ENCODE measurements around the gene ZPLD1. TPM values are rescaled to one million over a fixed set of nuclear protein-coding genes. Genes with fewer than 3 reads are reported as not detected.

Gene ZPLD1
- total and polyA plus RNA-seq, 2 of the 8 experiments (the other 6 are each of a cell fraction or from before 2014, with no cell fraction given), result not detected

DNA sequence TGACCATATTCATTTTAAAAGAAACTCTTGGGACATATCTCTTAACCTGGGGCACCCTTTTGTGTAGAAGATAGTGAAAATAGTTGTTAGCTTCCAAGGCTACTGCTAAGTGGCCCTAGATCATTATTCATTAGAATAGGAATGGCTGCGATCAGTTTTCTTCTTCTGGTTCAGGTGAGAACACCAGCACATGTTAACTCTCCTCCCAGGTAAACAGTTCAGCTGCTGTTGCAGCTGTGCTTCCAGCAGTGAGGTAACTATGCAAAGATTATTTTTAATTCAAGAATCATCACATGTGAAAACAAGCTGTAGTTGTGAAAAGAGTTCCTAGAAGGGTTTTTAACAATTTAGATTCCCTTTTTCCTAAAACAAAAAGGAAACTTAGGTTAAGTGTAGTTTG is 43.3 kb downstream of the ZPLD1 start:
- Histone ChIP-seq H2BK120ac (replicated peaks; ENCODE audit: low read depth, low read length) (no peak overlapping the region), H2BK12ac (ENCODE audit: low read depth, low read length) (no peak overlapping the region), H3K79me1 (ENCODE audit: low read depth, low read length) (no peaks in the 10 kb centered on the region), H3K27ac (ENCODE audit: low read depth, low read length) (no peak overlapping the region), H2AFZ (ENCODE audit: low read length) (no peak overlapping the region), H4K20me1 (replicated peaks in 1 of 2; ENCODE audit: control insufficient read depth in 1 of 2, insufficient read depth in 2 of 2, low read length in 2 of 2) (no peaks in the 10 kb centered on the region), H3K36me3 (ENCODE audit: control insufficient read depth in 2 of 4, insufficient read depth in 4 of 4, low read length in 3 of 4) (no peaks in the 10 kb centered on the region), H3K9me3 (ENCODE audit: insufficient read depth in 2 of 2, low read depth in 1 of 2, low read length in 1 of 2) (no peaks in the 10 kb centered on the region), H2BK15ac (ENCODE audit: low read length) (no peak overlapping the region), H3K23ac (ENCODE audit: insufficient read length) (no peak overlapping the region), H4K5ac (ENCODE audit: insufficient read length, low read depth, low read length) (no peak overlapping the region), H3K9ac (replicated peaks in 1 of 4; ENCODE audit: extremely low read depth in 1 of 4, low read depth in 3 of 4, low read length in 3 of 4) (no peak overlapping the region), H3K18ac (ENCODE audit: extremely low read depth, low read length) (no peak overlapping the region), H3K79me2 (ENCODE audit: control insufficient read depth in 1 of 2, insufficient read depth in 2 of 2, low read length in 2 of 2) (no peaks in the 10 kb centered on the region), H3K14ac (ENCODE audit: insufficient read length) (no peak overlapping the region), H3K4me3 (ENCODE audit: extremely low read depth in 1 of 4, insufficient read depth in 2 of 4, low read depth in 3 of 4, low read length in 4 of 4) (no peak overlapping the region), H2BK5ac (ENCODE audit: low read depth, low read length) (no peak overlapping the region), H3K4ac (replicated peaks; ENCODE audit: insufficient read length, low read depth, low read length) (no peak overlapping the region), H3K4me2 (ENCODE audit: insufficient read depth in 1 of 2, low read depth in 2 of 2, low read length in 2 of 2) (no peak overlapping the region), H2BK20ac (ENCODE audit: low read length) (no peak overlapping the region), H3K27me3 (replicated peaks in 1 of 4; ENCODE audit: control insufficient read depth in 3 of 4, extremely low read depth in 1 of 4, insufficient read depth in 3 of 4, low read length in 3 of 4) (no peaks in the 10 kb centered on the region), H3K56ac (replicated peaks; ENCODE audit: insufficient read length, low read depth, low read length) (no peak overlapping the region), H4K8ac (ENCODE audit: extremely low read depth, insufficient read depth, low read length) (no peak overlapping the region), H2AK5ac (ENCODE audit: low read depth, low read length) (no peak overlapping the region), H3K4me1 (replicated peaks in 1 of 4; ENCODE audit: control insufficient read depth in 3 of 4, insufficient read depth in 4 of 4, low read length in 3 of 4) (no peaks in the 10 kb centered on the region), H4K91ac (replicated peaks; ENCODE audit: insufficient read length, low read length) (no peak overlapping the region), H3K23me2 (ENCODE audit: low read depth, low read length) (no peaks in the 10 kb centered on the region)
- ChIA-PET POLR2A (ENCODE audit: partially characterized antibody) (no interaction called here), CTCF (ENCODE audit: partially characterized antibody) (interaction anchor here (0.7 to 2.5 kb wide), 7 partner anchors 14 to 253 kb away, joined by 3 to 7 read pairs (median 3); no protein-coding TSS in a partner anchor)
- DNase-seq (ENCODE audit: low read depth in 1 of 2, low spot score in 2 of 2), result no peak
- 69% methylated on average over 1 of the region's 1 CpG; no CpG with 5 or more reads in 1 of the 2 experiments for WGBS, 2 experiments (ENCODE audit: extremely low coverage in 1 of 2, insufficient coverage in 1 of 2, insufficient read length in 1 of 2, insufficient replicate concordance in 2 of 2, low coverage in 1 of 2, low lambda C conversion rate in 2 of 2, missing lambda C conversion rate in 1 of 2)
- FAIRE-seq, result no peak
- no peak for TF ChIP-seq RAD21 (IDR thresholded peaks at IDR 0.05 in 1 of 2, conservative IDR thresholded peaks at IDR 0.05 in 1 of 2; ENCODE audit: low read depth in 2 of 2, low read length in 2 of 2)
- no peak for TF ChIP-seq JUND (IDR thresholded peaks at IDR 0.05; ENCODE audit: low read length)
- no peak for TF ChIP-seq POLR2AphosphoS5 (IDR thresholded peaks at IDR 0.05; ENCODE audit: low read depth, low read length)
- no peak for TF ChIP-seq KDM4A (IDR thresholded peaks at IDR 0.05; ENCODE audit: low read depth, low read length, severe bottlenecking)
- TF ChIP-seq PHF8 (conservative IDR thresholded peaks at IDR 0.05; ENCODE audit: low read depth, low read length), result no peak
- no peak for TF ChIP-seq SP2 (IDR thresholded peaks at IDR 0.05; ENCODE audit: low read length)
- TF ChIP-seq KDM5A (IDR thresholded peaks at IDR 0.05; ENCODE audit: low read length), result no peak
- no peak for TF ChIP-seq EP300 (IDR thresholded peaks at IDR 0.05; ENCODE audit: borderline replicate concordance in 1 of 2, low read depth in 2 of 2, low read length in 2 of 2)
- TF ChIP-seq CREB1 (IDR thresholded peaks at IDR 0.05), result no peak
- no peak for TF ChIP-seq KDM1A (IDR thresholded peaks at IDR 0.05; ENCODE audit: borderline replicate concordance, low read length)
- no peak for TF ChIP-seq TEAD4 (IDR thresholded peaks at IDR 0.05; ENCODE audit: low read depth, low read length)
- TF ChIP-seq, protein P1, sequence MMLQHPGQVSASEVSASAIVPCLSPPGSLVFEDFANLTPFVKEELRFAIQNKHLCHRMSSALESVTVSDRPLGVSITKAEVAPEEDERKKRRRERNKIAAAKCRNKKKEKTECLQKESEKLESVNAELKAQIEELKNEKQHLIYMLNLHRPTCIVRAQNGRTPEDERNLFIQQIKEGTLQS (IDR thresholded peaks at IDR 0.05; ENCODE audit: insufficient read depth, low read depth, low read length), result no peak
- TF ChIP-seq, protein P2, sequence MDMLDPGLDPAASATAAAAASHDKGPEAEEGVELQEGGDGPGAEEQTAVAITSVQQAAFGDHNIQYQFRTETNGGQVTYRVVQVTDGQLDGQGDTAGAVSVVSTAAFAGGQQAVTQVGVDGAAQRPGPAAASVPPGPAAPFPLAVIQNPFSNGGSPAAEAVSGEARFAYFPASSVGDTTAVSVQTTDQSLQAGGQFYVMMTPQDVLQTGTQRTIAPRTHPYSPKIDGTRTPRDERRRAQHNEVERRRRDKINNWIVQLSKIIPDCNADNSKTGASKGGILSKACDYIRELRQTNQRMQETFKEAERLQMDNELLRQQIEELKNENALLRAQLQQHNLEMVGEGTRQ (IDR thresholded peaks at IDR 0.05; ENCODE audit: low read length), result no peak
